ENCODE results near the gene APBA2.

APBA2 gene

GRCh38 chr15:29089731-29090616, 204.2 kb downstream of the APBA2 start:
- no peak for DNase-seq

DNA sequence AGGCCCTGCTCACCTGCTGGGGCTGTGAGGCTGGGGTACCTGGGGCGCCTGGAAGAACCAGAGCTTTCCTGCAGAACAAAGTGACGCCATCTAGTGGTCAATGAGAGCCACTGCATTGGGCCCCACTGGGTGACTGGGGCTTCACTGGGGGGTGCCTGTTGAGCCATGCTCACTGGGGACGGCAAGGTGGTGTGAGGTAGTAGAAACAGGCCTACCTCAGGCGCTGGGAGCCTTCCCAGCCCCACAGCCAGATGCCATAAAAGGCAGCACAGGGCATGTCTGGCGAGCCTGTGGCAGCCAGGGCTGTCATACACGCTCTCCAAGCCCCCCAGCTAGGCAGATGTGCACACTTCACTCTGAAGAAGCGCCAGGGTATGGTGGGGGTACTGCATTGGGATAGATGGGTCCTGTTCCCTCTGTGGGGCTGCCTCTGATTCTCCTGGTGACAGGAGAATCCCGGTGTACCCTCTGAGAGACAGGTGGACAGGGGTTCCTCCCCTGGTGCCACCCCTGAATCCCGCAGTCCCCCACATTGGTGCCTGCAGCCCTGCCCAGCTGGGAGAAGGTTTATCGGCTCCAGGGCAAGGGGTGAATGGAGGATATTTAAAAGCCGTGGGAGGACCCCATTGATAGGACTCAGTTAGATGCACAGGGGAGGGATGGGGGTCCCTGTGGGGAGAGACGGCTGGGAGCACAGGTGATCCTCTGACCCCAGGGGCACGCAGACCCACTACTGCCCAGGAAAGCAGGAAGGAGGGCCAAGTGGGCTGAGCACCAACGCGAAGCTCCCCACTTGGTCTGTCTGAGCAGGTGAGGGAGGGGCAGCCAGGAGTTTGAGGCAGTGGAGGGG, 205.1 kb downstream of the APBA2 start:
- DNase-seq: peak in 6 of 14 donors; percentile 23 to 47 (median 36)

- no peak for DNase-seq
Observed at GRCh38 chr15:29091666-29092065, 205.9 kb downstream of the APBA2 start.

DNA sequence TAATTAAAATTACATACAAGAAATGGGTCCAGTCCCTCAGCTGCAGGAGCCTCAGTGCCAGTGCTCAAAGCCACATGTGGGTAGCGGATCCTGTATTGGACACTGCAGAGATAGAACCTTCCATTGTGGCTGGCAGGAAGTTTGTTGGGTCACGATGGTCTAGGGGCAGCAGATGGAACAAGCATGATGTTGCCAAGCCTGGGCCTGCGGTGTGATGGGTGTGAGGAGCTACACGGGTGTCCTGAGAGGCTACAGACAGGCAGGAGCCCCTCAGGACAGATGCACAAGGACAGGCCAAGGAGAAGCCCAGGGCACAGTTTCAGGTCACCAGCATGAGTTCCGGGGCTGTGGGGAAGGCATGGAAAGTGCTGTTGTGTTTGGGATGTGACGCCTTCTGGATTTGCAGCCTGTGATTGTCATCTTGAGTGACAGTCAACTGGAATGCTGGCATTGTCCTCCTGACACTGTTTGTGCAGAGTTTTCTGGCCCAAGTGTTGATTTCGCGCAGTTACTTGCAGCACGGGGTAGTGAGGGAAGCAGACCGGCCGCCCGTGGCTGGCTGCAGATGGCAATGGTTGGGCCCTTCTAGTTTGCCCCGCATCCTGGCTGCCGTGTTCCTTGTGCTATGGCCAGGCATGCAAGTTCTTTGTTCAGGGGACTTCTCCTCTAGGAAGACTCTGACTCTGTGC, 206.7 kb downstream of the APBA2 start:
- peak in 2 of 14 donors; percentile 25 to 29 for DNase-seq

GRCh38 chr15:29093065-29093435, 207.3 kb downstream of the APBA2 start:
- no peak for DNase-seq

DNA sequence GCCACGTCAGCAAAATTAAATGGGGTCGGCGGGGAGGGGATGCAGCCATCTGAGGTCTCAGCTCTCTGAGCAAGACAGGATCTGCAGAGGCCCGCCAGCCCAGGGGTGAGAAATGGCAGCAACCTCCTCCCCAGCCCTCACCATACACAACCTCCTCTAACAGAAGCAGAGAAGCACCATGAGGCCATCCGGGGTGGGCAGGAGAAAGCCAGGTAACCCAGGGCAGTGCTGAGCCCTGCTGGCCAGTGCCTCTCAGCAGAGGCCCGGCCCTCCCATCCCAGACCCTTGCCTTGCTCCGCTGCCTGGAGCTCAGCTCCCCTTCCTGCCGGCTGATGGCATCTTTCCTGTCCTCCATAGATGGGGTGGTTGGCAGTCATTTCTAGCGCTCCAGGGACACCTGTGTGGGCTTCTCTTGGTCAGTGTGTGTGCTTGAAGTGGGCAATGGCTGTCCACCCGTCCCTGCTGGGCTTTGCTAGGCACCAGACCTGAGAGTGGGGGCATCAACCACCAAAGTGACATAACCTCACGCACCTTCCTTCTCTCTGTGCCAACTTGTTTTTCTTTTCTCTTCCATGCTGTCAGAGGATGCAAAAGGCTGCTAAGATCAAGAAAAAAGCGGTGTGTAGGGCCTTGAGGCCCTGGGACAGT, 208.0 kb downstream of the APBA2 start:
- no peak for DNase-seq

DNA sequence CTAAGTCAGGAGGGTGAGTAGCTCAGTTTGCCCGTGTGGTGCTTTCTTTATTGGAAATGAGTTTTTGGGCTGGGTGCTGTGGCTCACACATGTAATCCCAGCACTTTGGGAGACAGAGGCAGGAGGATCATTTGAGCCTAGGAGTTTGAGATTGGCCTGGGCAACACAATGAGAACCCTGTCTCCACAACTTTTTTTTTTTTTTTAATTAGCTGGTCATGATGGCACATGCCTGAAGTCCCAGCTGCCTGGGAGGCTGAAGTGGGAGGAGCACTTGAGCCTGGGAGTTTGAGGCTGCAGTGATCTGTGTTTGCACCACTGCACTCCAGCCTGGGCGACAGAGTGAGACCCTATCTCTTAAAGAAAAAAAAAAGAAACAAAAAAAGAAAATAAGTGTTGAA, 208.9 kb downstream of the APBA2 start:
- DNase-seq: no peak

- no peak for DNase-seq
Observed at GRCh38 chr15:29095746-29096145, 210.0 kb downstream of the APBA2 start.

- no peak for DNase-seq
Observed at GRCh38 chr15:29097168-29097567, 211.4 kb downstream of the APBA2 start.

DNA sequence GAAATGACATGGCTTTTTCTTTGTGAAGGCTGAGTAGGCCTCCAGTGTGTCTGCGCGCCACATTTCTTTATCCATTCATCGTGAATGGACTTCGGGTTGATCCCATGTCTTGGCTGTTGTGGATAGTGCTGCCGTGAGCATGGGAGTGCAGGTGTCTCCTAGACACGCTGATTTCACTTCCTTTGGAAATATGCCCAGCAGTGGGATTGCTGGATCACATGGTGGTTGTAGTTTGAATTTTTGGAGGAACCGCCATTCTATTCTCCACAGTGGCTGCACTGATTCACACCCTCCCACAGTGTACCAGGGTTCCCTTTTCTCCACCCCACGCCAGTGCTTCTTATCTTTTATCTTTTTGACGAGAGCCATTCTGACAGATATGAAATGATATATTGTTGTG, 212.2 kb downstream of the APBA2 start:
- peak in 1 of 14 donors; percentile 48 for DNase-seq

DNA sequence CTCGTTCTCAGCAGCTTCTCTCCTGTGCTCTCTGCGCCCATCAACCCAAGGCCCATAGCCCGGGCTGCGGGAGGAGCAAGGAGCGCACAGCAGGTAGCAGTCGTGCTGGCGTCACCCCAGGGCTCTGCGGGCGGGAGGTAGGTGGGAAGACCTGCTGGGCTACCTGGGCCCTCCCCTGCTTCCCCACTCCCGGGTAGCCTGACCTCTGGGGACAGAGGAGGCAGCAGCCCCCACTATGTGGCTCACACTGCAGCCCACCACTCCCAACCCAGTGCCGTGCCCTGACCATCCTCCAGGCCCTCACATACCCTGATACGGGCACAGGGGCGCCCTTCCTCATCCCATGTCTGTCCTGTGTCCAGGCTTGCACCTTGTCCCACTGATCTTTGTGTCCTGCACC, 212.9 kb downstream of the APBA2 start:
- no peak for DNase-seq

- DNase-seq: peak in 1 of 14 donors; percentile 69
Observed at GRCh38 chr15:29099131-29099880, 213.5 kb downstream of the APBA2 start.

GRCh38 chr15:29100486-29101000, 214.8 kb downstream of the APBA2 start:
- no peak for DNase-seq

DNA sequence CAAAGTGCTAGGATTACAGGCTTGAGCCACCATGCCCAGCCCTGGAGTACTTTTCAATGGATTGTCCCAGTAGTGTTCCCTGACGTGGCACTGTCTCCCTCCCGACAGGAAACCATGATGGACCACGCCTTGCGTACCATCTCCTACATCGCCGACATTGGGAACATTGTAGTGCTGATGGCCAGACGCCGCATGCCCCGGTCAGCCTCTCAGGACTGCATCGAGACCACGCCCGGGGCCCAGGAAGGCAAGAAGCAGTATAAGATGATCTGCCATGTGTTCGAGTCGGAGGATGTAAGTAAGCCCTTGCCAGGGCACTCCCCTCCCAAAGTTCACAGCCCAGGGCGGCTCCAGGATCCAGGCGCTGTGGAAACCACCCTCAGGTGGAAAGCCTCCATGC, 215.7 kb downstream of the APBA2 start:
- DNase-seq: no peak

GRCh38 chr15:29102173-29102794, 216.5 kb downstream of the APBA2 start:
- DNase-seq: peak in 5 of 14 donors; percentile 4 to 32 (median 20)

- no peak for DNase-seq
Observed at GRCh38 chr15:29102911-29103823, 217.4 kb downstream of the APBA2 start.

DNA sequence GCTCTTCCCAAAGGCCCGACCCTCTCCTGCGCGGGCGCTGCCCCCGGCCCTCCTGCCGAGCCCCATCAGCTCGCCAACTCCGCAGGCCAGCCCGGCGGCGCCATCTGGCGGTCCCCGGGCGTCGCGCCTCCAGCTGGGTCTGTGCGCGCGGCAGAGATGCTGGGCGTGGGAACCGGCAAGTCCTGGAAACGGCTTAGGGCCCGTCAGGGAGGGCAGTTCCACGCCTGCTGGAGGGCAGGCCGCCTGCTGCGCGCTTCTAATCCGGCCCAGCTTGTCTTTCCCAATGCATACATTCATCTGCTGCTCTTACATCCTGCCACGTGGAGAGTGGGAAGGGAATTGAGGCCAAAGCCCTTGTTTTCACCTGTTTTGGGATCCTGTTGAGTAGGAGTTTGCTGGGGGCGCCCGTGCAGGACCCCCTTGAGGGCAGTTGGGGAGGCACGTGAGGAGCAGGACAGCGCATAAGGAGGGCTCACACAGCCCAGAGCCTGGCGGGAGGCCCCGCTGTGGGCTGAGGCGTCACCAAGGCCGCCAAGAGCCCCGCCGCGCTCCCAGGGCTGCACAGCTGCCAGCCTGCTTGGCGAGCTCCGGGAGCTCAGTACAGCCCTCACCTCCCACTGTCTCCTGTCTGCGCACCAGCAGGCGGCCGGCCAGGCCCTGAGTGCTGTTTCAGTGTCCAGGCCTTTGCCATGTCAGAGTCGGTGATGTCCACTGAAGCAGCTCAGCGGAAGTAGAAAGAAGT, 218.2 kb downstream of the APBA2 start:
- peak in 13 of 14 donors; percentile 28 to 85 (median 66) for DNase-seq

DNA sequence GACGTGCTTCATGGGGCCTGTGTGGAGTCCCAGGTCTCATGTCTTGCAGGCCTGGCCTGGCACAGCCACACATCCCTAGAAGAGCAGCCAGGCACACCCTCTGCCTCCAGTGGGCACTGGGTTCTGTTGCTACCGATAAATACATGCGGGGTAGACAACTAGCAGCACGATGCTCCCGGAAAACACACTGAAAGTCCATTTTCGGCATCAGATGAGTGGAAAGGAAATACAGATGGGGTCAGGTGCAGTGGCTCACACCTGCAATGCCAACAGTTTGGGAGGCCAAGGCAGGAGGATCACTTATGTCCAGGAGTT, 218.7 kb downstream of the APBA2 start:
- no peak for DNase-seq

All from C1 segment of cervical spinal cord (tissue), 14 donors.